GM19468 (cell line): ENCODE results near the gene CAPG.
"Not testable (repeated sequence)": the region's sequence is repeated elsewhere in the genome, so short reads cannot be mapped to it uniquely, and the experiment has no call there.

Experiments used
- ATAC-seq: cut with Tn5 transposase; IDR thresholded peaks from one replicate; pipeline ENCODE4 v1.9.1; 2021; ENCODE audit warnings: mild to moderate bottlenecking, moderate library complexity, moderate number of reproducible peaks; ENCODE audit not compliant: unreplicated experiment; ENCODE audit errors: extremely low read depth

Gene CAPG

DNA sequence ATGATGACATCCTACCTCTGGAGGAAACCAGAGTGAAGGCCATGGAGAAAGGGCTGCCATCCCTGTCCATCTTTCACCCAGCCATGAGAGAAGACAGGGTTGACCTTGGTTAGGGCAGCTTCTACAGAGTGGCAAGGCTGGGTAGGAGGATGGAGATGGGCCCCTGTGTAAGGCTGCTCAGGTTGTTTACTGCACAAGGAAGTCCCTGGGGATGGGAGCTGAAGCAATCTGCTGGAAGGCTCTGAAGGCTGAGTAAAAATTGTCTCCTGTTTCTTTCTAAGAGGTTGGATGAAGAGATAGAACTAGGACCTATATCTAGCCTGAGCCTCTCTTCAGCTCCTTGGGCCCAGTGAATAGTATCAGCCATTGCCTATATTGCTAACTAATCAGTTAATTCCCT lies 41.2 kb downstream of the CAPG start:
- ATAC-seq, result no peak

DNA sequence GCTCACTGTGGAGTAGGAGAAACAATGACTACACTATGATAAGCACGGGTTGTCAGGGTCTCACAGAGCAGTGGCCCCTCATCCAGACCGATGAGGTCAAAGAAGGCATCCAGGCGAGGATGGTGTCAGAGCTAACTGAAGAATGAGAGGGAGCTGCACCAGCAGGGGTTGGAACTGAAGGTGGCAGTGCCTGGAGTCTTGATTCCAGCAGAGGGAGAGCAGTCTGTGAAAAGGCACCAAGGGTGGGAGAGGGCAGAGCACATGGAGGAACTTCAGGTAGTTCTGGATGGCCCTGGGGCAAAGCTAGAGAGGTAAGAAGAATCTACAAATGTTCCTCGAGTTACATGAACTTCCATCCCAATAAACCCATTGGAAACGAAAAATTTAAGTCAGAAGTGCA lies 43.0 kb downstream of the CAPG start:
- no peak for ATAC-seq

DNA sequence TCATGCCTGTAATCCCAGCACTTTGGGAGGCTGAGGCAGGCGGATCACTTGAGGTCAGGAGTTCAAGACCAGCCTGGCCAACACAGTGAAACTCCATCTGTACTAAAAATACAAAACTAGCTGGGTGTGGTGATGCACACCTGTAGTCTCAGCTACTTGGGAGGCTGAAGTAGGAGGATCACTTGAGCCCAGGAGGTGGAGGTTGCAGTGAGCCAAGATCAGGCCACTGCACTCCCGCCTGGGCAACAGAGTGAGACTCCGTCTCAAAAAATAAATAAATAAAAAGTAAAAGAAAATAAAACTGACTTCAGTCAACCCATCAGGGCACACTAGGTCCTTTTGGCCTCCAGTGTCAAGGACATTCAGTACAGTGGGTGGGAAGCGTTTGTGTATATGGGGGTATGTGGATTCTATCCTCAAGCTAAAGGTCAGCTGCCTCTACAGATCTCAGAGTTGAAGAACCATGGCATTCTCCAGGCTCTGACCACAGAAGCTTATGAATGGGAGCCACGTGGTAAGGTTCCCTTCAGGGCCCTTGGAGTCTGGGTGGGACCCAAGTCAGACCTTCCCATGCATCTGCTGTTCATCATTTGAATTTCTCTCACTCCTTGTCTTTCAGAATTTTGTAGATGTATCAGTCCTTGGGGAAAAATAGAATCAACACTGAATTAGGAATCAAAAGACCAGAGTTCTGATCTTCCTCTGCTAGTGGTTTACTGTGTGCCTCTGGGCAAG lies 47.3 kb downstream of the CAPG start:
- not testable (repeated sequence) for ATAC-seq

DNA sequence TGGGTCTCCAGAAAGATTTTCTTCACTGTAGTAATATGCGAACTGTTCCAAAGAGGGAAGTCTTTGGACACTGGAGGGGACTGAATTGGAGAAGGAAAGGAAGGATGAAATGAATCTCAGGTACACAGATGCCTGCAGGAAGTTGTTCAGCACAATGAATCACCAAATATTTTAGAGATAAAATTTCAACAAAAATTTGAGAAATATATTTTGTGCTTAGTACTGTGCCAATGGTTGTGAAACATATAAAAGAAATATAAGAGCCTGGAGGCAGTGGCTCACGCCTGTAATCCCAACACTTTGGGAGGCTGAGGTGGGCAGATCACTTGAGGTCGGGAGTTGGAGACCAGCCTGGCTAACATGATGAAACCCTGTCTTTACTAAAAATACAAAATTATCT lies 52.4 kb downstream of the CAPG start:
- ATAC-seq, result no peak

DNA sequence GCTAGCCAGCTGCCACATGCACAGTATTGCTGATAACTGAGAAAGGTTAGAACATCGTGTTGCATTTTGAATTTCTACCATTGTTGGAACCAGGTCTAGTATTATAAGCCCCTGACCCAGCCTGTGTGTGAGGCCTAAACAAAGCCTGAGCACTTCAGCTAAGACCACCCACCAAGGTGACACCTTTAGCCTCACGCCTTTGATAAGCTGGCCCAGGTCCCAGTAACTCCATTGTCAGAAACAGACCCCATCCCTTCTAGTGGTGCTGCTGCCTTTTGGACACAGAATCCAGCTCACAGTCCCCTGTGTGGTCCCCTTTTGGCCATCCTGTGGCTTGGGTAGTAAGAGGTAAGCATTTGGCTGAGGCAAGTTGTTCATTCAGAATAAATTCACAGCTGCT lies 54.0 kb downstream of the CAPG start:
- no peak for ATAC-seq

GRCh38 chr2:85355521-85355920 lies 54.6 kb downstream of the CAPG start:
- no peak for ATAC-seq

GRCh38 chr2:85355073-85355410 lies 55.1 kb downstream of the CAPG start:
- ATAC-seq, result no peak

GRCh38 chr2:85354286-85355072 lies 55.7 kb downstream of the CAPG start, which contains the start of the genes ELMOD3 and RETSAT:
ELMOD3 (plus strand) TSS chr2:85354769; CDS start chr2:85357199, 2,430 bp downstream.
RETSAT (minus strand) TSS chr2:85354528; CDS start chr2:85354507, 21 bp downstream.
- ATAC-seq, result peak; percentile 91

GRCh38 chr2:85353876-85354285 lies 56.3 kb downstream of the CAPG start:
- ATAC-seq, result no peak

DNA sequence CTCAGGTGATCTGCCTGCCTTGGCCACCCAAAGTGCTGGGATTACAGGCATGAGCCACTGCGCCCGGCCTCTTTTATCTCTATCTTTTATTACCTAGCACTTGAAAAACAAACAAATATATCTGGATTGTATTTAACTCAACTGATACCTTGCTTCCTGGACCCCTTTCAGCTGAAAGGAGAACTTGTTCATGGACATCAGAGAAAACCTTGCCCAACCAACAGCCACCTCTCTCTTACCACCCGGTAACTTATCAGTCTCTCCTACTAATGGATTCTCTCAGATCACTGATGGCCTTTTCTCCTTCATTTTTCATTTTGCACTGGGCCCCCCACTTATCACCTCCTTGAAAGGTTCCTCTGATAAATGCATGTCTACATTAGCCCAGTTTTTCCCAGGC lies 62.6 kb downstream of the CAPG start:
- no peak for ATAC-seq
